Activated T-helper 1 cell treated with anti-CD3 and anti-CD28 coated beads, Interleukin-2, amount 50 U/mL, for 16 hours (primary cell): ENCODE results near the gene ACER3.
"Not testable (repeated sequence)": the region's sequence is repeated elsewhere in the genome, so short reads cannot be mapped to it uniquely, and the experiment has no call there.

Experiments
- DNase-seq, 2 donors: peaks; one replicate each; pipeline ENCODE4 v3.0.0-alpha.2; 2020; ENCODE audit warnings: low read depth in 1 of 2, low spot score in 1 of 2

The ACER3 gene

GRCh38 chr11:76990628-76991027 is 129.9 kb downstream of the ACER3 start:
- no peak for DNase-seq

- DNase-seq = no peak
Measured at GRCh38 chr11:76995081-76995576, 134.4 kb downstream of the ACER3 start.

GRCh38 chr11:76997512-76997911 is 136.8 kb downstream of the ACER3 start:
- DNase-seq = no peak

- DNase-seq = no peak
Measured at GRCh38 chr11:76999597-76999996, 138.9 kb downstream of the ACER3 start.

GRCh38 chr11:77001613-77002012 is 140.9 kb downstream of the ACER3 start:
- DNase-seq = no peak

GRCh38 chr11:77002776-77003175 is 142.1 kb downstream of the ACER3 start:
- no peak for DNase-seq

- DNase-seq = no peak
Measured at GRCh38 chr11:77003963-77004362, 143.2 kb downstream of the ACER3 start.

GRCh38 chr11:77009533-77010160 is 148.9 kb downstream of the ACER3 start:
- DNase-seq = no peak

GRCh38 chr11:77014669-77015068 is 154.0 kb downstream of the ACER3 start:
- DNase-seq = no peak

GRCh38 chr11:77018396-77018924 is 157.7 kb downstream of the ACER3 start:
- not testable (repeated sequence) for DNase-seq

GRCh38 chr11:77019976-77020595 is 159.4 kb downstream of the ACER3 start:
- DNase-seq = no peak

GRCh38 chr11:77020734-77021133 is 160.0 kb downstream of the ACER3 start:
- DNase-seq = no peak

GRCh38 chr11:77024745-77025144 is 164.0 kb downstream of the ACER3 start:
- no peak for DNase-seq

GRCh38 chr11:77026221-77026620 is 165.5 kb downstream of the ACER3 start:
- DNase-seq = no peak

GRCh38 chr11:77026743-77027142 is 166.0 kb downstream of the ACER3 start:
- no peak for DNase-seq

- no peak for DNase-seq
Measured at GRCh38 chr11:77027275-77027674, 166.6 kb downstream of the ACER3 start.

- DNase-seq = no peak
Measured at GRCh38 chr11:77029829-77030228, 169.1 kb downstream of the ACER3 start.

- DNase-seq = no peak
Measured at GRCh38 chr11:77030834-77031414, 170.2 kb downstream of the ACER3 start.

- no peak for DNase-seq
Measured at GRCh38 chr11:77031599-77031998, 170.9 kb downstream of the ACER3 start.

GRCh38 chr11:77035039-77035438 is 174.3 kb downstream of the ACER3 start:
- no peak for DNase-seq

GRCh38 chr11:77035580-77035979 is 174.9 kb downstream of the ACER3 start:
- DNase-seq = no peak

- no peak for DNase-seq
Measured at GRCh38 chr11:77036398-77036797, 175.7 kb downstream of the ACER3 start.
